HG03520 (cell line): Measurements from ENCODE around the gene NR2E1.

Source experiments
- ATAC-seq: cut with Tn5 transposase; IDR thresholded peaks from one replicate; pipeline ENCODE4 v1.9.1; 2021; ENCODE audit warnings: mild to moderate bottlenecking, moderate library complexity; ENCODE audit not compliant: unreplicated experiment

The NR2E1 gene

GRCh38 chr6:108171291-108171917 is 5.6 kb downstream of the NR2E1 start:
- ATAC-seq: no peak

- no peak for ATAC-seq
These were observed 6.2 kb downstream of the NR2E1 start for GRCh38 chr6:108171918-108172516.

GRCh38 chr6:108174371-108175175 is 8.8 kb downstream of the NR2E1 start:
- ATAC-seq: no peak

- no peak for ATAC-seq
These were observed 9.4 kb downstream of the NR2E1 start for GRCh38 chr6:108175176-108175591.

GRCh38 chr6:108175592-108176279 is 9.9 kb downstream of the NR2E1 start:
- no peak for ATAC-seq

- no peak for ATAC-seq
These were observed 10.7 kb downstream of the NR2E1 start for GRCh38 chr6:108176281-108177089.

GRCh38 chr6:108179741-108180140 is 13.9 kb downstream of the NR2E1 start:
- ATAC-seq: no peak

- no peak for ATAC-seq
These were observed 14.4 kb downstream of the NR2E1 start for GRCh38 chr6:108180266-108180665.

GRCh38 chr6:108180776-108181175 is 15.0 kb downstream of the NR2E1 start:
- no peak for ATAC-seq

- no peak for ATAC-seq
These were observed 20.4 kb downstream of the NR2E1 start for GRCh38 chr6:108186226-108186625.

GRCh38 chr6:108187519-108187918 is 21.7 kb downstream of the NR2E1 start:
- ATAC-seq: no peak

GRCh38 chr6:108193131-108193530 is 27.3 kb downstream of the NR2E1 start:
- ATAC-seq: no peak

GRCh38 chr6:108193835-108194234 is 28.0 kb downstream of the NR2E1 start:
- no peak for ATAC-seq

- ATAC-seq: no peak
These were observed 28.7 kb downstream of the NR2E1 start for GRCh38 chr6:108194503-108194902.

GRCh38 chr6:108195209-108195608 is 29.4 kb downstream of the NR2E1 start:
- ATAC-seq: no peak

GRCh38 chr6:108198761-108199498 is 33.1 kb downstream of the NR2E1 start:
- ATAC-seq: no peak

GRCh38 chr6:108200186-108200585 is 34.4 kb downstream of the NR2E1 start:
- ATAC-seq: no peak

- ATAC-seq: no peak
These were observed 34.8 kb downstream of the NR2E1 start for GRCh38 chr6:108200631-108201030.

GRCh38 chr6:108203189-108204112 is 37.6 kb downstream of the NR2E1 start:
- ATAC-seq: no peak
